NCI-H1694 treated with DMSO at 0.1 percent for 48 hours (cell line): ENCODE measurements around the gene ITGB2.

Source experiments
- DNase-seq: peaks from one replicate; lab custom pipeline; 2025; lab: John Stamatoyannopoulos, UW

ITGB2 gene

GRCh38 chr21:44955141-44955797 is 34.6 kb upstream of the ITGB2 start:
- no peak for DNase-seq

GRCh38 chr21:44954281-44954771 is 33.6 kb upstream of the ITGB2 start:
- no peak for DNase-seq

GRCh38 chr21:44953628-44954021 is 32.9 kb upstream of the ITGB2 start:
- DNase-seq: no peak

- DNase-seq: no peak
Measured at GRCh38 chr21:44952929-44953627, 32.4 kb upstream of the ITGB2 start.

- no peak for DNase-seq
Measured at GRCh38 chr21:44952116-44952928, 31.6 kb upstream of the ITGB2 start.

GRCh38 chr21:44951186-44951915 is 30.7 kb upstream of the ITGB2 start:
- no peak for DNase-seq

- DNase-seq: no peak
Measured at GRCh38 chr21:44950351-44950750, 29.7 kb upstream of the ITGB2 start.

GRCh38 chr21:44949779-44950198 is 29.1 kb upstream of the ITGB2 start:
- peak; percentile 19 for DNase-seq

GRCh38 chr21:44949161-44949778 is 28.6 kb upstream of the ITGB2 start:
- no peak for DNase-seq

- DNase-seq: no peak
Measured at GRCh38 chr21:44948426-44949120, 27.9 kb upstream of the ITGB2 start.

GRCh38 chr21:44947930-44948331 is 27.2 kb upstream of the ITGB2 start:
- no peak for DNase-seq

GRCh38 chr21:44947111-44947929 is 26.6 kb upstream of the ITGB2 start:
- DNase-seq: no peak

- DNase-seq: no peak
Measured at GRCh38 chr21:44946254-44947041, 25.7 kb upstream of the ITGB2 start.

- no peak for DNase-seq
Measured at GRCh38 chr21:44944596-44944995, 23.9 kb upstream of the ITGB2 start.

GRCh38 chr21:44943686-44944550 is 23.2 kb upstream of the ITGB2 start:
- no peak for DNase-seq

GRCh38 chr21:44943005-44943685 is 22.4 kb upstream of the ITGB2 start:
- DNase-seq: no peak

GRCh38 chr21:44942566-44942965 is 21.9 kb upstream of the ITGB2 start:
- no peak for DNase-seq

GRCh38 chr21:44941567-44941966 is 20.9 kb upstream of the ITGB2 start:
- no peak for DNase-seq
